Measurements from ENCODE around the gene GBP3.

DNA sequence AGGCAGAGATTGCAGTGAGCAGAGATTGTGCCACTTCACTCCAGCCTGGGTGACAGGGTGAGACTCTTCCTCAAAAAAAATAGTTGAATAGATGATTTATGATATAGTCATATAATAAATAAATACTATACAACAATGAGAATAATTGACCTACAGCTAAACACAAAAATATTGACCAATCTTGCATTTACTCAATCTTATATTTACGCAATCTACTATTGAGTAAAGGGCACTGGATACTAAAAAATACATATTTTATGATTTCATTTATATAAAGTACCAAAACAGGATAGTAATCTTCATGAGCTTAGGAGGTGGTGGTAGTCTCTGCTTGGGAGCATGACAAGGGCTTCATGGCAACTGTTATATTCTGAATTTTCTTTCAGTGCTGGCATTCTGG is 19.1 kb upstream of the GBP3 start:
- TF ChIP-seq, protein P1, sequence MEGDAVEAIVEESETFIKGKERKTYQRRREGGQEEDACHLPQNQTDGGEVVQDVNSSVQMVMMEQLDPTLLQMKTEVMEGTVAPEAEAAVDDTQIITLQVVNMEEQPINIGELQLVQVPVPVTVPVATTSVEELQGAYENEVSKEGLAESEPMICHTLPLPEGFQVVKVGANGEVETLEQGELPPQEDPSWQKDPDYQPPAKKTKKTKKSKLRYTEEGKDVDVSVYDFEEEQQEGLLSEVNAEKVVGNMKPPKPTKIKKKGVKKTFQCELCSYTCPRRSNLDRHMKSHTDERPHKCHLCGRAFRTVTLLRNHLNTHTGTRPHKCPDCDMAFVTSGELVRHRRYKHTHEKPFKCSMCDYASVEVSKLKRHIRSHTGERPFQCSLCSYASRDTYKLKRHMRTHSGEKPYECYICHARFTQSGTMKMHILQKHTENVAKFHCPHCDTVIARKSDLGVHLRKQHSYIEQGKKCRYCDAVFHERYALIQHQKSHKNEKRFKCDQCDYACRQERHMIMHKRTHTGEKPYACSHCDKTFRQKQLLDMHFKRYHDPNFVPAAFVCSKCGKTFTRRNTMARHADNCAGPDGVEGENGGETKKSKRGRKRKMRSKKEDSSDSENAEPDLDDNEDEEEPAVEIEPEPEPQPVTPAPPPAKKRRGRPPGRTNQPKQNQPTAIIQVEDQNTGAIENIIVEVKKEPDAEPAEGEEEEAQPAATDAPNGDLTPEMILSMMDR (IDR thresholded peaks at IDR 0.05) = no peak
- TF ChIP-seq EZH2 (IDR thresholded peaks at IDR 0.05; ENCODE audit: borderline replicate concordance, insufficient read depth, low read depth, low read length, poor library complexity, severe bottlenecking) = no peak

All from B cell (primary cell).